G401 (cell line): Measurements from ENCODE around the gene CAMSAP3. TPM values are rescaled to one million over a fixed set of nuclear protein-coding genes. Genes with fewer than 3 reads are reported as not detected.
"Not testable (repeated sequence)": the region's sequence is repeated elsewhere in the genome, so short reads cannot be mapped to it uniquely, and the experiment has no call there.

Experiments
- DNase-seq: peaks from one replicate; pipeline ENCODE4 v3.0.0-alpha.2; 2015; ENCODE audit warnings: low spot score
- in situ Hi-C: cut with HindIII; loops from 2 replicates; pipeline ENCODE4 v1.10.0; 2016; ENCODE audit warnings: low sequenced_read_pairs, mixed read lengths
- total RNA-seq: library from RNA; depleted of rRNA; stranded (reverse); fragments of >200 nt; shearing (Covaris generic); gene quantifications from 2 replicates; pipeline ENCODE4 v1.2.3, GENCODE V29; 2014

The CAMSAP3 gene
- total RNA-seq, 1 experiment from 2014 or later: 3.3 TPM

GRCh38 chr19:7642295-7643030, 46.8 kb downstream of the CAMSAP3 start:
- in situ Hi-C loops: no loop called here
- DNase-seq: no peak

GRCh38 chr19:7643031-7643415, 47.4 kb downstream of the CAMSAP3 start:
- no peak for DNase-seq
- in situ Hi-C loops: no loop called here

- DNase-seq, in situ Hi-C loops: not testable (repeated sequence)
Measured at GRCh38 chr19:7643629-7644549, 48.2 kb downstream of the CAMSAP3 start.

- in situ Hi-C loops: no loop called here
- DNase-seq: no peak
Measured at GRCh38 chr19:7644550-7644877, 48.9 kb downstream of the CAMSAP3 start.

GRCh38 chr19:7645163-7645562, 49.5 kb downstream of the CAMSAP3 start:
- in situ Hi-C loops: no loop called here
- no peak for DNase-seq

- in situ Hi-C loops: no loop called here
Measured at GRCh38 chr19:7645656-7646425, 50.2 kb downstream of the CAMSAP3 start.

GRCh38 chr19:7646426-7646700, 50.7 kb downstream of the CAMSAP3 start:
- in situ Hi-C loops: no loop called here
- no peak for DNase-seq

More at GRCh38 chr19:7645656-7646425, 50.2 kb downstream of the CAMSAP3 start:
- DNase-seq: no peak

- in situ Hi-C loops: no loop called here
- DNase-seq: no peak
Measured at GRCh38 chr19:7647156-7647555, 51.5 kb downstream of the CAMSAP3 start.

- DNase-seq: no peak
- in situ Hi-C loops: no loop called here
Measured at GRCh38 chr19:7648265-7649014, 52.8 kb downstream of the CAMSAP3 start.

- in situ Hi-C loops: no loop called here
- no peak for DNase-seq
Measured at GRCh38 chr19:7650148-7650547, 54.5 kb downstream of the CAMSAP3 start.

GRCh38 chr19:7652061-7652641, 56.5 kb downstream of the CAMSAP3 start:
- in situ Hi-C loops: no loop called here

GRCh38 chr19:7654401-7654800, 58.7 kb downstream of the CAMSAP3 start:
- DNase-seq: no peak
- in situ Hi-C loops: no loop called here

More at GRCh38 chr19:7652061-7652641, 56.5 kb downstream of the CAMSAP3 start:
- peak; percentile 79 for DNase-seq

GRCh38 chr19:7655581-7655980, 59.9 kb downstream of the CAMSAP3 start:
- DNase-seq: no peak
- in situ Hi-C loops: no loop called here

GRCh38 chr19:7657131-7657751, 61.6 kb downstream of the CAMSAP3 start:
- in situ Hi-C loops: no loop called here
- DNase-seq: no peak

GRCh38 chr19:7658219-7658686, 62.6 kb downstream of the CAMSAP3 start:
- in situ Hi-C loops: no loop called here
- DNase-seq: no peak

- DNase-seq: no peak
- in situ Hi-C loops: no loop called here
Measured at GRCh38 chr19:7661744-7662538, 66.3 kb downstream of the CAMSAP3 start.

- DNase-seq: no peak
- in situ Hi-C loops: no loop called here
Measured at GRCh38 chr19:7662657-7663056, 67.0 kb downstream of the CAMSAP3 start.

GRCh38 chr19:7663706-7664105, 68.0 kb downstream of the CAMSAP3 start:
- in situ Hi-C loops: no loop called here

More at GRCh38 chr19:7663706-7664105, 68.0 kb downstream of the CAMSAP3 start:
- no peak for DNase-seq
